Measurements from ENCODE around the gene SLC28A1.
"Not testable (repeated sequence)": the region's sequence is repeated elsewhere in the genome, so short reads cannot be mapped to it uniquely, and the experiment has no call there.

SLC28A1 gene

GRCh38 chr15:84975871-84976351 lies 91.4 kb downstream of the SLC28A1 start:
- no peak for DNase-seq

DNA sequence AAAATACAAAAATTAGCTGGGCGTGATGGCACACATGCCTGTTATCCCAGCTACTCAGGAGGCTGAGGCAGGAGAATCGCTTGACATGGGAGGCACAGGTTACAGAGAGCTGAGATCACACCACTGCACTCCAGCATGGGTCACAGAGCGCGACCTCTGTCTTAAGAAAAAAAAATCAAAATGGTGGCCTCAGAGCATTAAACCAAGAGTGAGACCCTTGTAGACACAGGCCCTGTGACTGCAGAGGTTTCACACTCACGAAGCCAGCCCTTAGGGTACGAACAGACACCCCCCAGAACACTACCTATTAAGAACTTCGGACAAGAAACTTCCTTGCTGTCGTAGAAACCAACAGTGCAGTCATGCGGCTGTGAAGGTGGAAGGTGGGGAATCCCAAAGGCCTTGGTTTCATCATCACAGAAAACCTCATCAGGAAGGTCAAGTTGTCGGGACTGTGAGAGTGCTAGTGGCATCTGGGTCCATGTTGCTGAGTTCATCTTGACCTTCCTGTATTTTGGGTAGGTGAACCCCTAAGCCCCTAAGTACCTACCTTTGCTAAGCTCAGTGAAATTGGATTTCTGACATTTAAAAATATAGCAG lies 92.4 kb downstream of the SLC28A1 start:
- no peak for DNase-seq

DNA sequence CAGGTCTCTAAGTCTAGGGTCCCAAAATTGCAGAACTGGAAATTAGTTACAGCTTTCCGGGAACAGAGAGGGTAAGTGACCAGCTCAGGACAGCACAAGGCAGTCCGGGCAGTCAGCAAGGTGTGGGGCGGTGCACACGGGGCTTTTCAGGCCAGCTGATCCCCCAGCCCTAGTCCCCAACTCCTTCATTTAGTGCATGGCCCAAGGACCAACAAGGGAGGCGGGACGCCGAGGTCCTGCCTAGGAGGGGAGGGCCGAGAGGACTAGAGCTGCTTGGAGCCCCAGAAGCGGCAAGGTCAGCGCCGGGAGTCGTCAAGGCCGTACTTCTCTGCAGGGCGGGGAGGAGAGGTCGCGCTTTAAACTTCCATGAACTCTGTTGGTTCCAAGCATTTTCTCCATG lies 95.2 kb downstream of the SLC28A1 start:
- no peak for DNase-seq

DNA sequence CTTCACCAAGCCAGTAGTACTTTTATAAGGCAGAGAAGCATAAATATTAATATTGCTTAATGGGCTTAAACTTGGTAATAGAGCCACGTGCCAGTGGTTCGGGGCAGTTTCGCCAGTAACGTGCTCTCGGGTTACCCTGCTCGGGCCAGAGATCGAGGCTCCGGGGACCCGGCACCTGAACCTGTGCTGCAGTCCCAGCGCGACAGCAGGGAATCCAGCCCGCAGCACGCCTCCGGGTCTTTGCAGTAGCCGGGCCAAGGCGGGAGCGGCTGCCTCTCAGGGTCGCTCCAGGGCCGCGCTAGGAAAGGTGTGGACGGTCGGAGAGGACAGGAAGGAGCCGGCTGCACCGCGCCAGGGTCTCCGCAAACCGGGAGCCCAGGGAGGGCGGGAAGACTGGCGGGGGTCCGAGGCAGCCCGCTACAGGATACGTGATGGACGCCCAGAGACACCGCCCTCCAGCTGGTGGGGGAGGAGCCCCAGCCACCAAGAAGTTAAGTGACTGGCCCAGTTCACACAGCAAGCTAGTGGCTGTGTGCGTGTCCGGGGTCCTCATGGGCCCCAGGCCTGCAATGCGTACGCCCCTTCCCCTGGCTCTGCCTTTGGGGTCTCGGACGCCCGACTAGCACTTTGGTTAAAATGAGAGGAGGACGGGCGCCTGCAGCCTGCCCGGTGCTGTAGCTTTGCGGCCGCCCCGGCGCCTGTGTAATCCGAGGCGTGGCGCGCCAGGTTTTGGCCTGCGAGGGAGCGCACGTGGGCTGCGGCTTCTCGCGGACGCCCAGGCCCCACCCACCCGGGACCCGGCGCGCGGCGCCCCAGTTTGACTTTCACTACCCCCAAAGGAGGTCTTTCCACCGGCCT lies 96.0 kb downstream of the SLC28A1 start:
- peak; percentile 87 for DNase-seq

DNA sequence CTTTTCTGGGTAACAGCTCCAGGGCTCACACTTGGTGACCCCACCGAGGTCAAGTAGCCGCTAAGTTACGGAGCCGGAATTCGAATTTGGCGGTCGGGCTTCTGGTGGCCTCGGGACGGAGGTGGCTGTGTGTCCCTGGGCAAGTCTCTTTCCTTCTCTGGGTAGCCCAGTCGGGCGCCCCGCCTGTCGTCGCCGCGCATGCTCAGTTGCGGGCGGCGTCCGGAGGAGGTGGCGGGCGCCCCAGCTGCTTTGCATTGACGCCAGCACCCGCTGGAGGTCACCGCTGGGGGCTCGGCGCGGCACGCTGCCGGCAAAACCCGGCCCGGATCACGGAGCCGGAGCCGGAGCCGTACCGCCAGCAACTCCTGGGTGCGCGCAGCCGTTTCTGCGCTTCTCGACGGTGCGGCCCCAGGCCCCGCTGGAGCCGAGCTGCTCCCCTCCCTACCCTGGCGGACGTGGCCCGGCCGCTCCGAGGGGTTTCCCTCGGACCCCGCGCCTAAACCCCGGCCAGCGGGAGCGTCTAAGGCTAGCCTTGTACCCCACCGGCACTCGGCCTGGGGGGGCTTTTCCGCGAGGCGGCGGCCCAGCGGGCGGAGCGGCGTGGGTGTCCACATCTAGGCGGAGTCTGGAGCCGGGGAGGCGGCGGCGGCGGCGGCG lies 96.7 kb downstream of the SLC28A1 start:
- peak; percentile 86 for DNase-seq

- DNase-seq: peak; percentile 48
Observed at GRCh38 chr15:84981711-84982300, 97.3 kb downstream of the SLC28A1 start, which contains the start of gene PDE8A. PDE8A (plus strand) TSS chr15:84981856; CDS start chr15:84982163, 307 bp downstream.

DNA sequence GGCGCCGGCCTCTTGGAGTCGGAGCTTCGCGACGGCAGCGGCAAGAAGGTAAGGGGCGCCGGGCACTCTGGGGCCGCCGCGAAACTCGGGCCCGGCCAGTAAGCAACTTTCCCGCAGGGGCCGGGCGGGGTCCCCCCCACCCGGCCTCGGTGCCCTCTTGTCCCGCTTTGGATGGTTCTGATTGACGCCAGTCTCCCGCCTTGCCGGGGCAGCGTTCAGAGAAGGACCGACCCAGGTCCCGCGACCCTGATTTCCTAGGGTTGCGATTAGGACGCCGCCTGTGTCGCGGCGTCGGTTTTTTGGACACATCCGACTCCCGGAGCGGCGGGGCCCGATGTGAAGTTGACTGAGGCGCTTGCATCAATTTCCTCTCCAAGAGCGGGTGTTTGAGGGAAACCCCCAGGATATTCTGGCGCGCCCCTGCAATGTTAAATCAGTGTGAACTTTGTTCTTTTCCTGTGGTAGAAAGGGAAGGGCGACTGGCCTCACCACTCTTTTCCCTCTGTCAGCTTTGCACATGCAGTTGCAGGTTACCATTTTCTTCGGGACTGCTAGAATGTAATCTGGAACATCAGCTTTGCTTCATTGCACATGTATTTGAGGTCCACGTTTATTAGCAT lies 97.9 kb downstream of the SLC28A1 start:
- no peak for DNase-seq

- no peak for DNase-seq
Observed at GRCh38 chr15:84983294-84983693, 98.8 kb downstream of the SLC28A1 start.

- no peak for DNase-seq
Observed at GRCh38 chr15:84983711-84984110, 99.2 kb downstream of the SLC28A1 start.

DNA sequence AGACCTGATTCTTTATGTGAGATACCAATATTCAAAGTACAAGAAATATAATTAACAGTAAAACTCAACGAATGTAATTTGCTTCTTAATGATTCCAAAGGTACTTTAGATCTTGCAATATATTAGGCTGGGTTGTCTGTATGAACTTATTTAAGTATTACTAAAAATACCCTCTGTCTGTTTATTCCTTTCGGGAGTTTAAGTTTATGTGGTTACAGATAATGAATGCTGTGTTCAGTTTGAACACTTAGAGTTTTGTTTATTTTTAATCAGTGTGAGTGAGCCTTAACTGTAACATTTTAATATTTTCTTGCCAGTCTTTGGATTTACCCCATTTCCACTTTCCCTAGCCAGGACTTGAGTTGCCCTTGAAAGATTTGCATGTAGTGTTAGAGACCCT lies 100.7 kb downstream of the SLC28A1 start:
- no peak for DNase-seq

- not testable (repeated sequence) for DNase-seq
Observed at GRCh38 chr15:84987351-84987750, 102.9 kb downstream of the SLC28A1 start.

- no peak for DNase-seq
Observed at GRCh38 chr15:84987949-84988624, 103.6 kb downstream of the SLC28A1 start.

DNA sequence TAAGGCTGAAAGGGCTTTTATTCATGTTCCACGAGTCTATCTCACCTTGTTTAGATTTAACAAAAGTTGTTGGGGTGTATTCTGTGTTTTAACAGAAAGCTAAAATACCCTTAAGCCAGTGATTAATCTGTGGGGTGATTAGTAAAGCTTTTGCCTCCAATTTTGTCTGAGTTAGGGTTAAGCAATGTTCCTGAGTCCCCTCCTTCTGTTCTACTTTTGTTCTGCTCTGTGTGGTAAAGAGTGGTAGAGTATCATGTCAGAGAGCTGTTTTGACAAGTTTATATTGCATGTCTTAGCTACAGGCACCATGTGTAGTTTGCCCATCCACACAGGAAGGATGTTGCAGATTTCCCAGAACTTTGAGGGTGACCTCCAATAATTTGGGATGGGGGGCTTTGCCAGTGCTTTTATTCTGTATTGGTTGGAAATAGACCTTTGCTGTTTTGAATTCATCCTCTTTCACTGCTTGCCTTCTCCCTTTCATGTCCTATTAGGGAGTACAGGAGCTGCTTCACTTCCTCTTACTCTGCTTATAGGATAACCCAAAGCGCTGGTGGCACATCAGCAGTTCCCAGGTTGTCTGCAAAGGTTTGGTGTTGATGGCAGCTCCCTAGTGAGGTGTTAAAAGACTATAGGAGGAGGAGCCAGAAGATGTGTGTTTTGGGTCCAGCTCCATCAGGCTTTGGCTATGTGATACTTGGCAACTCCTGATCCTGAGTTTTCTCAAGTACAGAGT lies 104.6 kb downstream of the SLC28A1 start:
- no peak for DNase-seq

DNA sequence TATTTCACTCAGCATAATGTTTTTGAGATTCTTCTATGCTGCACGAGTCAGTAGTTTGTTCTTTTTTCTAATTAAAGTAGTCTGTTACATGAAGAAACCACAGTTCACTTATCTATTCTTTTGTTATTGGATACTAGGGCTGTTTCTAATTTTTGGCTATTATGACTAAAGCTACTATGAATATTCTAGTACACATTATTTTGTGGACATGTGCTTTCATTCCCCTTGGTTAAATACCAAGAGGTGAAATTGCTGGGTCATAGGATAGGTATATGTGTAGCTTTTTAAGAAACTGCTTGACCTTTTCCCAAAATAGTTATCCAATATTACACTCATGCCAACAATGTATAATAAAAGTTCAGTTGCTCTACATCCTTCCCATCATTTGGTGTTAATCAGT lies 106.0 kb downstream of the SLC28A1 start:
- DNase-seq: no peak

GRCh38 chr15:84991014-84991712 lies 106.7 kb downstream of the SLC28A1 start:
- DNase-seq: no peak

- no peak for DNase-seq
Observed at GRCh38 chr15:84992157-84992944, 107.9 kb downstream of the SLC28A1 start.

All from NCI-H146 (cell line).